Stimulated activated CD4-positive, alpha-beta T cell treated with anti-CD3 and anti-CD28 coated beads, Interleukin-2, amount 100 ng/mL, for 48 hours (primary cell): ENCODE data around the gene PRAMEF1.
"Not testable (repeated sequence)": the region's sequence is repeated elsewhere in the genome, so short reads cannot be mapped to it uniquely, and the experiment has no call there.

Experiments used
- DNase-seq, 2 donors: peaks; one replicate each; pipeline ENCODE4 v3.0.0-alpha.2; 2020

PRAMEF1 gene

DNA sequence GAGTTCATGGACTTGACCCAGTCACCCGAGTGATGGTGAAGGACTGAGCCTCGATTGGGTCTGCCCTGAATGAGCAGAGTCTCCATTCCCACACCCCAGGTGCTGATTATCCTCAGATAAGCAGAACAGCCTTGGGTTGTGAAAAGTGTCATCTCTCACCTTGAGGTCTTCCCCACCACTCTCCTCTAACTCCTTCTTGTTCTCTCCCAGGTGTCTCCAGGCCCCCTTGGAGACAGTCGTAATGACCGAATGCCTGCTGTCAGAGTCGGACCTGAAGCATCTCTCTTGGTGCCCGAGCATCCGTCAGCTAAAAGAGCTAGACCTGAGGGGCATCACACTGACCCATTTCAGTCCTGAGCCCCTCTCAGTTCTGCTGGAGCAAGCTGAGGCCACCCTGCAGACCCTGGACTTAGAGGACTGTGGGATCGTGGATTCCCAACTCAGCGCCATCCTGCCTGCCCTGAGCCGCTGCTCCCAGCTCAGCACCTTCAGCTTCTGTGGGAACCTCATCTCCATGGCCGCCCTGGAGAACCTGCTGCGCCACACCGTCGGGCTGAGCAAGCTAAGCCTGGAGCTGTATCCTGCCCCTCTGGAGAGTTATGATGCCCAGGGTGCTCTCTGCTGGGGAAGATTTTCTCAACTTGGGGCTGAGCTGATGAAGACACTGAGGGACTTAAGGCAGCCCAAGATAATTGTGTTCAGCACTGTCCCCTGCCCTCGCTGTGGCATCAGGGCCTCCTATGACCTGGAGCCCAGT is 14.2 kb upstream of the PRAMEF1 start:
- DNase-seq: no peak

DNA sequence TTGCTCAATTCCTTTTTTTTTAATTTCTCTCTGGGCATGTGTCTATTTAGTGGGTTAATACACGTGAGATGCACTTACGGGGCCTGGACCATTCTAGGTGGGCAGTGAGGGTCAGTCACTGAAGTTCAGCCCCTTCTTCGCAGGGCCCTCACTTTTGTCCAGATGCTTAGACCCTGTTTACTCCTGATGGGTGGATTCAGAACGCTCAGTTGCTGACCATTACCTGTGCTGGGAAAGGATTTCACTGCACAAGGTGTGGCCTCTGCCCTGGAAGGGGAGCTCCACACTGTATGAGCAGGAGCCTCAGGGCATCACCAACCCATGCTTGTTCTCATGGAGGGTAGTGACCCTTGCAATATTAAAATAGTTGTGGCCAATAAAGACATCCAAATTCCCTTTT is 13.1 kb upstream of the PRAMEF1 start:
- DNase-seq: no peak

GRCh38 chr1:12778907-12779306 is 12.3 kb upstream of the PRAMEF1 start:
- no peak for DNase-seq

- not testable (repeated sequence) for DNase-seq
These were observed 9.7 kb upstream of the PRAMEF1 start for GRCh38 chr1:12781488-12781887.

GRCh38 chr1:12783783-12784182 is 7.4 kb upstream of the PRAMEF1 start:
- not testable (repeated sequence) for DNase-seq

GRCh38 chr1:12784729-12785128 is 6.5 kb upstream of the PRAMEF1 start:
- DNase-seq: peak in 1 of 2 donors; percentile 5

- no peak for DNase-seq
These were observed 7.7 kb downstream of the PRAMEF1 start for GRCh38 chr1:12798911-12799310.

- no peak for DNase-seq
These were observed 8.5 kb downstream of the PRAMEF1 start for GRCh38 chr1:12799730-12800129.

DNA sequence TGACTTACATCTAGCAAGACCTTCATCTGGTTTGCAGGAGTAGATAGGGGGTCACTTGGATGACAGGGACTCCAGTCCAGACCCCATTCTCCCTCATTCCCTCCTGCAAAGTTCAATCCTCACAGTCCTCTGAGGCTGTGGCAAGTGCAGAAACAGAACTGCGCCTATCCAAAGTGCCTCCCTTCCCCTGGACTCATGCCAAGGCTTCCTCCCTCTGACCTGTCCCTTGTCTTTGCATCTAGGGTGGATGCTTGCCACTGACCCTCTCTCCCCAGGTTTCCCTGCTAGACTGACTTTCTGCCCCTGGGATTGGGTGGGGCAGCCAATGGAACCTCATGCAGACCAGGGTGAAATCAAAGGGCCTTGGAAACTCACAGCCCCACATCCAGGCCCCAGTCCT is 18.7 kb downstream of the PRAMEF1 start:
- DNase-seq: no peak

GRCh38 chr1:12810691-12811408 is 19.7 kb downstream of the PRAMEF1 start:
- DNase-seq: no peak

DNA sequence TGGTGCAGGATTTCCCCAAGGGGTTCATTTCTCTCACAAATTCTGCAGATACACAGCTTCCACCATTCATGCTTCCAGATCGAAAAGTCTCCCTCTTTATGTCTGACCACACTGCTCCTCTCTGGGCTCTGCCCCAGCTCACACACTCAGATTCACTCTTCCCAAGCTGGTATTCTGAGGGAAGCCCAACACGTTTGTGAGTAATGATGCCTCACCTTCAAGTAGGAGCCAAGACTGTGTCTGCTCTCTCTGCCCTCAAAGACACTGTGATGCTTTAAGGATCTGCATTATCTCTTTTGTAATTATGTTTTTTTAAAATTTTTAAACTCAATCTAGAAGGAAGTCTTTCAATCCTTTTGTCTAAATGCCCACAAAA is 20.2 kb downstream of the PRAMEF1 start:
- DNase-seq: no peak

DNA sequence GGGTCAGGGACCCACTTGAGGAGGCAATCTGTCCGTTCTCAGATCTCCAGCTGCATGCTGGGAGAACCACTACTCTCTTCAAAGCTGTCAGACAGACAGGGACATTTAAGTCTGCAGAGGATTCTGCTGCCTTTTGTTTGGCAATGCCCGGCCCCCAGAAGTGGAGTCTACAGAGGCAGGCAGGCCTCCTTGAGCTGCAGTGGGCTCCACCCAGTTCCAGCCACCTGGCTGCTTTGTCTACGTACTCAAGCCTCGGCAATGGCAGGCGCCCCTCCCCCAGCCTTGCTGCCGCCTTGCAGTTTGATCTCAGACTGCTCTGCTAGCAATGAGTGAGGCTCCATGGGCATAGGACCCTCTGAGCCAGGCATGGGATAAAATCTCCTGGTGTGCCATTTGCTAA is 27.9 kb downstream of the PRAMEF1 start:
- DNase-seq: not testable (repeated sequence)

GRCh38 chr1:12831310-12831709 is 40.1 kb downstream of the PRAMEF1 start, which contains the start of gene PRAMEF11:
TSS of gene PRAMEF11 (minus strand) at chr1:12831410. CDS start at chr1:12828789, 2,621 bp downstream.
- not testable (repeated sequence) for DNase-seq

DNA sequence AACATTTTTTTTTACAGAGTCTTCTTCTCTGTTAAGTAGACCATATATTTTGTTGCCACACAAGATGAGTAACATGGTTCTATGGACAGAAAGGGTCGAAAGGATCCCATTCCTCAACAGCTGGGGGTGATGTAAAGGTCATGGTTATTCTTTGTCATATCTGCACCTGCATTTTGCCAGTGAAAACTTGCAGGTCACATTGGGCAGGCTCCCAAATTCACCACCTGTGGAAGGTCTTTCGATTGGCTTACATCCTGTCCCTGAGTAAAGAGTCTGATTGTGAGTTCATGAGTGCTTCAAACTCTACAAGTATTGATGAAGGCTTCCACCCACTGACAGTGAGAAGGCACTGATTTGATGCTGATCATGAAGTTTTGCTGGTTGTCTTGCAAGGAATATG is 42.1 kb downstream of the PRAMEF1 start:
- not testable (repeated sequence) for DNase-seq
